Astrocyte (in vitro differentiated cells and primary cell): ENCODE results near the gene ARHGEF37. TPM values are rescaled to one million over a fixed set of nuclear protein-coding genes. Genes with fewer than 3 reads are reported as not detected.

ENCODE experiments used
- DNase-seq: peaks from one replicate; pipeline ENCODE4 v3.0.0-alpha.2; 2010; ENCODE audit warnings: low read depth
- FAIRE-seq: peaks from 2 replicates; lab custom pipeline; 2011; peaks lifted over from hg19 to GRCh38; lab: Jason Lieb, UNC
- H2AFZ ChIP-seq: 2 replicates; pipeline ENCODE4 v1.6.0; 2012; ENCODE audit warnings: low read depth, low read length, inconsistent platforms
- H3K27ac ChIP-seq: 2 replicates; pipeline ENCODE4 v1.5.1; 2011; ENCODE audit warnings: low read depth, low read length, inconsistent platforms
- H3K27me3 ChIP-seq: 2 replicates; pipeline ENCODE4 v1.6.0; 2011; ENCODE audit warnings: low read length, inconsistent platforms; ENCODE audit not compliant: insufficient read depth
- H3K36me3 ChIP-seq: 2 replicates; pipeline ENCODE4 v1.5.1; 2011; ENCODE audit warnings: low read length, inconsistent platforms; ENCODE audit not compliant: insufficient read depth
- H3K4me1 ChIP-seq: 2 replicates; pipeline ENCODE4 v1.5.1; 2011; ENCODE audit warnings: low read length, inconsistent platforms; ENCODE audit not compliant: insufficient read depth
- H3K4me2 ChIP-seq: 2 replicates; pipeline ENCODE4 v1.6.0; 2012; ENCODE audit warnings: low read length, inconsistent platforms
- H3K4me3 ChIP-seq: 2 replicates; pipeline ENCODE4 v1.5.1; 2011; ENCODE audit warnings: low read depth, mild to moderate bottlenecking, low read length, inconsistent platforms; ENCODE audit not compliant: insufficient read depth
- H3K79me2 ChIP-seq: 2 replicates; pipeline ENCODE4 v1.6.0; 2012; ENCODE audit warnings: mild to moderate bottlenecking, low read length, inconsistent platforms; ENCODE audit not compliant: insufficient read depth
- H3K9ac ChIP-seq: 2 replicates; pipeline ENCODE4 v1.6.0; 2012; ENCODE audit warnings: mild to moderate bottlenecking, low read length, inconsistent platforms
- H3K9me3 ChIP-seq: 2 replicates; pipeline ENCODE4 v1.5.1; 2012; ENCODE audit warnings: low read depth, mild to moderate bottlenecking, low read length, inconsistent platforms; ENCODE audit not compliant: insufficient read depth
- H4K20me1 ChIP-seq: 2 replicates; pipeline ENCODE4 v1.6.0; 2012; ENCODE audit warnings: low read length, inconsistent platforms; ENCODE audit not compliant: insufficient read depth
- H3K27ac Mint-ChIP-seq: one replicate; pipeline ENCODE4 v1.8.0; 2021; ENCODE audit warnings: mild to moderate bottlenecking, mixed read lengths; ENCODE audit not compliant: unreplicated experiment
- H3K27me3 Mint-ChIP-seq: one replicate; pipeline ENCODE4 v1.8.0; 2021; ENCODE audit warnings: low read depth, mixed read lengths; ENCODE audit not compliant: unreplicated experiment
- H3K36me3 Mint-ChIP-seq: one replicate; pipeline ENCODE4 v1.8.0; 2021; ENCODE audit warnings: low read depth, mixed read lengths; ENCODE audit not compliant: unreplicated experiment
- H3K4me1 Mint-ChIP-seq: one replicate; pipeline ENCODE4 v1.8.0; 2021; ENCODE audit warnings: low read depth, mixed read lengths; ENCODE audit not compliant: unreplicated experiment
- H3K4me3 Mint-ChIP-seq: one replicate; pipeline ENCODE4 v1.8.0; 2021; ENCODE audit warnings: mild to moderate bottlenecking, moderate library complexity, mixed read lengths; ENCODE audit not compliant: unreplicated experiment
- H3K9me3 Mint-ChIP-seq: one replicate; pipeline ENCODE4 v1.8.0; 2021; ENCODE audit warnings: mild to moderate bottlenecking, mixed read lengths; ENCODE audit not compliant: unreplicated experiment
- EZH2 ChIP-seq: IDR thresholded peaks from 2 replicates; pipeline ENCODE4 v1.6.1; 2012; ENCODE audit warnings: mild to moderate bottlenecking, low read length, inconsistent platforms; ENCODE audit not compliant: insufficient read depth
- total RNA-seq: library from RNA; stranded (reverse); gene quantifications from 2 replicates; pipeline ENCODE4 v1.2.1, GENCODE V29; 2021
- TF ChIP-seq, protein P1 (sequence below): IDR thresholded peaks from 2 replicates; pipeline ENCODE4 v1.5.1; 2011; ENCODE audit warnings: low read depth, mild to moderate bottlenecking, inconsistent platforms, low read length, moderate library complexity; ENCODE audit not compliant: insufficient read depth

Gene ARHGEF37
- total RNA-seq, 1 donor from 2014 or later = 2.3 TPM

DNA sequence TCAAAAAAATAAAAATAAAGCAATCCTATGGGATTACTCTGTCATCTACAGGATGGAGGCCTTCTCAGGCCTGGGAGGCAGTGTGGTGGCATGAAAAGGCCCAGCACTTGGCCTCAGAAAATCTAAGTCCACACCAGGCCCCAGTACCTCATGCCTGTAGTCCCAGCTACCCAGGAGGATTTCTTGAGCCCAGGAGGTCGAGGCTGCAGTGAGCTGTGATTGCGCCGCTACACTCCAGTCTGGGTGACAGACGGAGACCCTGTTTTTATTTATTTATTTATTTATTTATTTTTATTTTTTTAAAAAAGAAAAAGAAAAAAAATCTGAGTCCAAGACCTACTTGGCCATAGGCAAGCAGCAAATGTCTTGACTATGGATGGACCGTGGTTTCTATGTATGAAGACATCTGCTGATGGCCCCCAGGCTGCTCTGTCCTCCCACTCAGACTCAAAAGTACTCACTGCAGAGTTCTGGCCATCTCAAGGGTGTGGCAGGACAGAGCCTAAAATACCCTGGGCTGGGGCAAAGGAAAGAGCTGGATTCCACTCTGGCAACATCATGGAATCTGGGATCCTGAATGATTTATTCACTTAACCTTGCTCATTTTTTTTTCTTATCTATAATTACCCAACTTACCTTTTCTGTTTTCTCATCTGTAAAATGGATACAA lies 55.0 kb downstream of the ARHGEF37 start:
- DNase-seq (no peak), FAIRE-seq (no peak)
- Mint-ChIP-seq H3K27ac (no peak overlapping the region), H3K4me3 (no peak overlapping the region), H3K9me3 (no peaks in the 10 kb centered on the region), H3K27me3 (peaks cover 5% of the 10 kb centered on the region), H3K36me3 (no peaks in the 10 kb centered on the region), H3K4me1 (peaks cover 16% of the 10 kb centered on the region)
- no peaks in the 10 kb centered on the region for H3K27me3 ChIP-seq
- H3K9ac ChIP-seq = no peak overlapping the region
- H3K4me2 ChIP-seq = no peak overlapping the region
- no peak overlapping the region for H3K27ac ChIP-seq
- H4K20me1 ChIP-seq = no peaks in the 10 kb centered on the region
- no peaks in the 10 kb centered on the region for H3K36me3 ChIP-seq
- peaks cover 24% of the 10 kb centered on the region for H3K4me1 ChIP-seq
- TF ChIP-seq, protein P1, sequence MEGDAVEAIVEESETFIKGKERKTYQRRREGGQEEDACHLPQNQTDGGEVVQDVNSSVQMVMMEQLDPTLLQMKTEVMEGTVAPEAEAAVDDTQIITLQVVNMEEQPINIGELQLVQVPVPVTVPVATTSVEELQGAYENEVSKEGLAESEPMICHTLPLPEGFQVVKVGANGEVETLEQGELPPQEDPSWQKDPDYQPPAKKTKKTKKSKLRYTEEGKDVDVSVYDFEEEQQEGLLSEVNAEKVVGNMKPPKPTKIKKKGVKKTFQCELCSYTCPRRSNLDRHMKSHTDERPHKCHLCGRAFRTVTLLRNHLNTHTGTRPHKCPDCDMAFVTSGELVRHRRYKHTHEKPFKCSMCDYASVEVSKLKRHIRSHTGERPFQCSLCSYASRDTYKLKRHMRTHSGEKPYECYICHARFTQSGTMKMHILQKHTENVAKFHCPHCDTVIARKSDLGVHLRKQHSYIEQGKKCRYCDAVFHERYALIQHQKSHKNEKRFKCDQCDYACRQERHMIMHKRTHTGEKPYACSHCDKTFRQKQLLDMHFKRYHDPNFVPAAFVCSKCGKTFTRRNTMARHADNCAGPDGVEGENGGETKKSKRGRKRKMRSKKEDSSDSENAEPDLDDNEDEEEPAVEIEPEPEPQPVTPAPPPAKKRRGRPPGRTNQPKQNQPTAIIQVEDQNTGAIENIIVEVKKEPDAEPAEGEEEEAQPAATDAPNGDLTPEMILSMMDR = no peak
- no peak for TF ChIP-seq EZH2
- no peak overlapping the region for H3K4me3 ChIP-seq
- no peak overlapping the region for H2AFZ ChIP-seq
- no peaks in the 10 kb centered on the region for H3K79me2 ChIP-seq
- H3K9me3 ChIP-seq = no peaks in the 10 kb centered on the region

DNA sequence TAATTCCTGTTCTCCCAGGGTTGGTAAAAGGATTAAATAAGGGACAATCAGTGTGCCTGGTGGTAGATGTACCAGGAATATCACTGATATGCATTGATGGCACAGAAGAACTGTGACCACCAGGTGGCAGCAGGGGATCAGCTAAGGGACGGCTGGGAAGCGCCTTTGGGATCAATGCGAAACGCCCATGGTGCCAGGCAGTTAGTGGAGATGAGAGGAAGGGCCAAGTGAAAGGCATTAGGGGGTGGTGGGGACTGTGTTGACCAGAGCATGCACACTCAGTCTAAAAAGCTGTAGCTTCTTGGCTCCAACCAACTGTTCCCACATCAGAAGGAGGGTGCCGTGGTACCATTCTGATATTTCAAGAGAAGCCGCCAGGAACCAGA lies 55.6 kb downstream of the ARHGEF37 start:
- Mint-ChIP-seq H3K27ac (no peak overlapping the region), H3K4me3 (no peak overlapping the region), H3K9me3 (no peaks in the 10 kb centered on the region), H3K36me3 (no peaks in the 10 kb centered on the region), H3K27me3 (peaks cover 5% of the 10 kb centered on the region), H3K4me1 (peaks cover 16% of the 10 kb centered on the region)
- Histone ChIP-seq H4K20me1 (no peaks in the 10 kb centered on the region), H3K36me3 (no peaks in the 10 kb centered on the region), H3K27me3 (no peaks in the 10 kb centered on the region), H3K27ac (no peak overlapping the region), H3K9ac (no peak overlapping the region), H3K4me1 (peaks cover 22% of the 10 kb centered on the region), H3K9me3 (no peaks in the 10 kb centered on the region), H3K4me2 (no peak overlapping the region), H3K4me3 (no peak overlapping the region), H3K79me2 (no peaks in the 10 kb centered on the region), H2AFZ (no peak overlapping the region)
- peak; percentile 29 for DNase-seq
- TF ChIP-seq, protein P1 = peak; percentile 86
- no peak for TF ChIP-seq EZH2
- FAIRE-seq = no peak

DNA sequence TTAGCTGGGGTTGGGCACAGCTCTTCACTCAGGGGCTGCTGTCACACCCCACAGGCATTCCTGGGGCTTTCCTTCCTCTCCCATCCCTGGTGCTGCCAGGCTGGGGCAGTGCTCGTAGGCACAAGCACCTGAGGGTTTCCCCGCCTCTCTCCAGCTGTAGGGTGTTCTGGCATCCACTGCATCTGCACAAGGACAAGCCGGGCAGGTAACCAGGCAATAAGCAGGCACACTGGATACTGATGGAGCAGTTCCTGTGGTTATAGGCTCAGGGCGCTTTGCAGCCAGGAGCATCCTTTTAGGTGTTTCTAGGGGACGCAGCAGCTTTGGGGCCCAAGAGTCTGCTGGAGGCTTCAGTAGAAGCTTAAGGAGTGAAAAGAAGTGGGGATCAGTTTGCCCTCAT lies 56.8 kb downstream of the ARHGEF37 start:
- H3K27me3 ChIP-seq = no peaks in the 10 kb centered on the region
- no peak overlapping the region for H3K4me3 ChIP-seq
- H2AFZ ChIP-seq = no peak overlapping the region
- Mint-ChIP-seq H3K36me3 (no peaks in the 10 kb centered on the region), H3K27me3 (peaks cover 11% of the 10 kb centered on the region), H3K9me3 (no peaks in the 10 kb centered on the region), H3K4me1 (peaks cover 3% of the 10 kb centered on the region), H3K27ac (no peak overlapping the region), H3K4me3 (no peak overlapping the region)
- H3K79me2 ChIP-seq = no peaks in the 10 kb centered on the region
- H3K27ac ChIP-seq = no peak overlapping the region
- no peaks in the 10 kb centered on the region for H3K9me3 ChIP-seq
- H3K4me2 ChIP-seq = no peak overlapping the region
- DNase-seq (no peak), FAIRE-seq (no peak)
- no peaks in the 10 kb centered on the region for H4K20me1 ChIP-seq
- TF ChIP-seq EZH2 = no peak
- TF ChIP-seq, protein P1 = no peak
- no peak overlapping the region for H3K9ac ChIP-seq
- H3K36me3 ChIP-seq = no peaks in the 10 kb centered on the region
- peaks cover 9% of the 10 kb centered on the region for H3K4me1 ChIP-seq
